Stomach (tissue), 4 donors: ENCODE data around the gene NCK1.

Experiments
- EP300 ChIP-seq: sonication (generic); formaldehyde crosslinking; IDR thresholded peaks from one replicate; pipeline ENCODE4 v1.6.1; 2017; ENCODE audit warnings: antibody characterized with exemption
- POLR2A ChIP-seq, 4 donors: fragments of 450-650 bp; IDR thresholded peaks; one replicate each; pipeline ENCODE4 v1.6.1; 2016; ENCODE audit warnings: antibody characterized with exemption in 4 of 4, control low read depth in 2 of 4, mild to moderate bottlenecking in 1 of 4, moderate library complexity in 1 of 4
- POLR2AphosphoS5 ChIP-seq, 3 donors: sonication (generic); formaldehyde crosslinking; IDR thresholded peaks; one replicate each; pipeline ENCODE4 v1.6.1; 2016; ENCODE audit warnings: antibody characterized with exemption in 3 of 3
- TF ChIP-seq, protein P1 (sequence below), 7 experiments: fragments of 450-650 bp in 4 of 7; fragments of 200-600 bp in 3 of 7; sonication (generic) in 3 of 7; IDR thresholded peaks; one replicate each; pipeline ENCODE4 v1.5.1; 2016 to 2019; ENCODE audit warnings: antibody characterized with exemption in 7 of 7, control low read depth in 2 of 7, mild to moderate bottlenecking in 1 of 7

GRCh38 chr3:136899622-136900158 lies 37.7 kb downstream of the NCK1 start:
- TF ChIP-seq, protein P1, sequence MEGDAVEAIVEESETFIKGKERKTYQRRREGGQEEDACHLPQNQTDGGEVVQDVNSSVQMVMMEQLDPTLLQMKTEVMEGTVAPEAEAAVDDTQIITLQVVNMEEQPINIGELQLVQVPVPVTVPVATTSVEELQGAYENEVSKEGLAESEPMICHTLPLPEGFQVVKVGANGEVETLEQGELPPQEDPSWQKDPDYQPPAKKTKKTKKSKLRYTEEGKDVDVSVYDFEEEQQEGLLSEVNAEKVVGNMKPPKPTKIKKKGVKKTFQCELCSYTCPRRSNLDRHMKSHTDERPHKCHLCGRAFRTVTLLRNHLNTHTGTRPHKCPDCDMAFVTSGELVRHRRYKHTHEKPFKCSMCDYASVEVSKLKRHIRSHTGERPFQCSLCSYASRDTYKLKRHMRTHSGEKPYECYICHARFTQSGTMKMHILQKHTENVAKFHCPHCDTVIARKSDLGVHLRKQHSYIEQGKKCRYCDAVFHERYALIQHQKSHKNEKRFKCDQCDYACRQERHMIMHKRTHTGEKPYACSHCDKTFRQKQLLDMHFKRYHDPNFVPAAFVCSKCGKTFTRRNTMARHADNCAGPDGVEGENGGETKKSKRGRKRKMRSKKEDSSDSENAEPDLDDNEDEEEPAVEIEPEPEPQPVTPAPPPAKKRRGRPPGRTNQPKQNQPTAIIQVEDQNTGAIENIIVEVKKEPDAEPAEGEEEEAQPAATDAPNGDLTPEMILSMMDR (IDR thresholded peaks at IDR 0.05), result no peak
- TF ChIP-seq POLR2A (IDR thresholded peaks at IDR 0.05) (no peak), POLR2AphosphoS5 (IDR thresholded peaks at IDR 0.05) (no peak), EP300 (no peak)
